ENCODE results near the gene SPG7.

DNA sequence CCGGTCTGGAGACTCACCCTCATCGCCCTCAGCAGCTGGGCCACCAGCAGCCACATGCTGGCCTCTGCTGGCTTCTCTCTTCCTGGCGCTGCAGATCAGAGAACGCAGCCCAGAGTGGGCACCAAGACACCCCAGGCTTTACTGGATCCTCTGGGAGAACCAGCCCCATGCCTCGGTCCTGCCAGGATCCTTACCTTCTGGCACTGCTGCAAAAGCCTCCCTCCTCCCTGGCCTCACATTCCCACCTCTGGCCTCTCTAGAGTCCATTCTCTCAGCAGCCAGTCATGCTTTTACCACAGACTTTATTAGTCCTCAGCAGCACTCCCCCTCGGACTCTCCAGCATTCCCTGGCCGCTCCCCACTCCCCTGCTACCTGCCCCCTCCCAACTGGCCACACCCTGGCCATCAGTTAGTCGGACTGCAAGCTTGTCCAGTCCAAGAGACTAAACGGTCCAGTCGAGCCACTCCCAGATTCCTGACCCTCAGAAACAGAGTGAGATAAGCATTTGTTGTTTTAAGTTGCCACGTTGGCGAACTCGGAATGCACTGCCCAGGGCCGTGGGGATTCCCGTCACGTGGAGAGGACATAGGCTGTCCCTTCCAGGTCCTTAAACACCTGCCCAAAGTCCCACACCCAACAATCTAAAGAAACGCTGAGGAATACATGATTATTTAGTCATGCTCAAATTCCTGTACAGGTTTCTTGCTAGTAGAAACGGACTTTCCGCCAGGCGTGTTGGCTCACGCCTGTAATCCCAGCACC, 5.9 kb upstream of the SPG7 start:
- TF ChIP-seq, protein P1, sequence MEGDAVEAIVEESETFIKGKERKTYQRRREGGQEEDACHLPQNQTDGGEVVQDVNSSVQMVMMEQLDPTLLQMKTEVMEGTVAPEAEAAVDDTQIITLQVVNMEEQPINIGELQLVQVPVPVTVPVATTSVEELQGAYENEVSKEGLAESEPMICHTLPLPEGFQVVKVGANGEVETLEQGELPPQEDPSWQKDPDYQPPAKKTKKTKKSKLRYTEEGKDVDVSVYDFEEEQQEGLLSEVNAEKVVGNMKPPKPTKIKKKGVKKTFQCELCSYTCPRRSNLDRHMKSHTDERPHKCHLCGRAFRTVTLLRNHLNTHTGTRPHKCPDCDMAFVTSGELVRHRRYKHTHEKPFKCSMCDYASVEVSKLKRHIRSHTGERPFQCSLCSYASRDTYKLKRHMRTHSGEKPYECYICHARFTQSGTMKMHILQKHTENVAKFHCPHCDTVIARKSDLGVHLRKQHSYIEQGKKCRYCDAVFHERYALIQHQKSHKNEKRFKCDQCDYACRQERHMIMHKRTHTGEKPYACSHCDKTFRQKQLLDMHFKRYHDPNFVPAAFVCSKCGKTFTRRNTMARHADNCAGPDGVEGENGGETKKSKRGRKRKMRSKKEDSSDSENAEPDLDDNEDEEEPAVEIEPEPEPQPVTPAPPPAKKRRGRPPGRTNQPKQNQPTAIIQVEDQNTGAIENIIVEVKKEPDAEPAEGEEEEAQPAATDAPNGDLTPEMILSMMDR (IDR thresholded peaks at IDR 0.05; ENCODE audit: insufficient read depth, low read depth, low read length): no peak
- TF ChIP-seq EZH2 (IDR thresholded peaks at IDR 0.05; ENCODE audit: insufficient read depth, low read length): no peak

Measured in astrocyte (in vitro differentiated cells and primary cell).